T-helper 22 cell (primary cell): Measurements from ENCODE around the gene ZNF732.
A peak's percentile ranks its signal among the peaks of the same experiment; 100 is the strongest.
"Not testable (repeated sequence)": the region's sequence is repeated elsewhere in the genome, so short reads cannot be mapped to it uniquely, and the experiment has no call there.

Source experiments
- DNase-seq: peaks from one replicate; pipeline ENCODE4 v3.0.0-alpha.2; 2020; ENCODE audit warnings: low read depth

Gene ZNF732

DNA sequence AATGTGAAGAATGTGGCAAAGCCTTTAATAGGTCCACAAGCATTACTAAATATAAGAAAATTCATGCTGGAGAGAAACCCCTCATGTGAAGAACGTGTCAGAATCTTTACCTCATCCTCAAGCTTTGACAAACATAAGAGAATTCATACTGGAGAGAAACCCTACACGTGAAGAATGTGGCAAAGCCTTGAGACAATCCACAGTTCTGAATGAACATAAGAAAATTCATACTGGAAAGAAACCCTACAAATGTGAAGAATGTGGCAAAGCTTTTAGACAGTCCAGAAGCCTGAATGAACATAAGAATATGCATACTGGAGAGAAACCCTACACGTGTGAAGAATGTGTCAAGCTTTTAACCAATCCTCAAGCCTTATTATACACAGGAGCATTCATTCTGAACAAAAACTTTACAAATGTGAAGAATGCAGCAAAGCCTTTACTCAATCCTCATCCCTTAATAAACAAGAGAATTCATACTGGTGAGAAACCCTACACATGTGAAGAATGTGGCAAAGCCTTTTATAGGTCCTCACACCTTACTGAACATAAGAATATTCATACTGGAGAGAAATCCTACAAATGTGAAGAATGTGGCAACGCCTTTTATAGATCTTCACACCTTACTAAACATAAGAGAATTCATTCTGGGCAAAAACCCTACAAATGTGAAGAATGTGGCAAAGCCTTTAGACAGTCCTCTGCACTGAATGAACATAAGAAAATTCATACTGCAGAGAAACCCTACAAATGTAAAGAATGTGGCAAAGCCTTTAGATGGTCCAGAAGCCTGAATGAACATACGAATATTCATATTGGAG, 51.1 kb downstream of the ZNF732 start:
- no peak for DNase-seq

DNA sequence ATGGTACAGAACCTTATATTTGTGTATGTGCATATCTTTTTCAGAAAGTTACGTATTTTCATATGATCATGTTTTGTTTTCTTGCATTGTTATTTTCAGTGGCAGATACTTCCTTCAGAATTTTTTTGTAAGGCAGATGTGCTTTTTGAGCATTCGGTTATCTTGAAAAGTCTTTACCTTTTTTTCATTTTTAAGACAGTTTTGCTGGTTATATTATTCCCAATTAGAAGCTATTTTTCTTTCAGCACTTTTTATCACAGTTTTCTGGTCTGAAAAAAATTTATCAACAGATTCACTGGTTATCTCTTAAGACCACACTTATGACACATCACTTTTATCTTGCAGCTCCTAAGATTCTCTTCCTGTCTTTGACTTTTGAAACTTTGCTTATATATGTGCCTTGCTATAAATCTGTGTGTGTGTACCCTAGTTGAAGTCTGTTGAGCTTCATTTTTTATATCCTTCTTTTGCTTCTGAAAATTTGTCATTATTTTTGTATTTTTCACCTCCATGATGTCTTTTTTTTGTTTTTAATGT, 53.1 kb downstream of the ZNF732 start:
- no peak for DNase-seq

DNA sequence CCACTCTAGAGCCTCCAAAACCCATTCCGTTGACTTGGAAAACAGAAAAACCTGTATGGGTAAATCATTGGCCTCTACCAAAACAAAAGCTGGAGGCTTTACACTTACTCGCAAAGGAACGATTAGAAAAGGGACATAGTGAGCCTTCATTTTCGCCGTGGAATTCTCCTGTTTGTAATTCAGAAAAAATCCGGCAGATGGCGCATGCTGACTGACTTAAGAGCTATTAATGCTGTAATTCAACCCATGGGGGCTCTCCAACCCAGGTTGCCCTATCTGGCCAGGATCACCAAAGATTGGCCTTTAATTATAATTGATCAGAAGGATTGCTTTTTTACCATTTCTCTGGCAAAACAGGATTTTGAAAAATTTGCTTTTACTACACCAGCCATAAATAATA, 60.8 kb downstream of the ZNF732 start:
- no peak for DNase-seq

DNA sequence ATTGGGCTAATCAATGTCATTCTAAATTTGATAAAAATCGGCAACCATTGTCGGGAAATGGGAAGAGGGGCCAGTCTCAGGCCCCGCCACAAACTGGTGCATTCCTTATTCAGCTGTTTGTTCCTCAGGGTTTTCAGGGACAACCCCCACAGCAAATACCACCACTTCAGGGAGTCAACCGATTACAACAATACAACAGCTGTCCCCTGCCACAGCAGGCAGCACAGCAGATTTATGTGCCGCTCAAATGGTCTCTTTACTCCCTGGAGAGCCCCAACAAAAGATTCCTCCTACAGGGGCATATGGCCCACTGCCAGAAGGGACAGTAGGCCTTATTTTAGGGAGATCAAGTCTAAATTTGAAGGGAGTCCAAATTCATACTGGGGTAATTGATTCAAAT, 61.8 kb downstream of the ZNF732 start:
- DNase-seq, result no peak

DNA sequence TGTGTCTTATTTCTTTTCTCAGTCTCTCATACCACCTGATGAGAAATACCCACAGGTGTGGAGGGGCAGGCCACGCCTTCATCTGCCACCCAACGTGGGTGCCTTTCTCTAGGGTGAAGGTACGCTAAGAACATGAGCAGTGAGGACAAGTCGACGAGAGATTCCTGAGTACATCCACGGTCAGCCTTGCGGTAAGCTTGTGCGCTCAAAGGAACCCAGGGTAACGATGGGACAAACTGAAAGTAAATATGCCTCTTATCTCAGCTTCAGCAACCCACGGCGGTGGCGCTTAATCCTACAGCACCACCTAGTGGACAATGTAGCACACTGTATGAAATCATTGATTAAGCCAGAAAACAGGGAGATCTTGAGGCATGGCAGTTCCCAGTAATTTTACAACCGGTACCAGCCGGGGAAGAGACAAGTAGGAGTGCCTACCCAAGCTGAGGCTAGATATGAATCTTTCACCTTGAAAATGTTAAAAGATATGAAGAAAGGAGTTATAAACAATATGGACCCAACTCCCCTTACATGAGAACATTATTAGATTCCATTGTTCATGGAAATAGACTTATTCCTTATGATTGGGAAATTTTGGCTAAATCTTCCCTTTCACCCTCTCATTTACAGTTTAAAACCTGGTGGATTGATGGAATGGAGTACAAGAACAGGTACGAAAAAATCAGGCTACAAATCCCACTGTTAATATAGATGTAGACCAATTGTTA, 63.0 kb downstream of the ZNF732 start:
- peak; percentile 37 for DNase-seq

DNA sequence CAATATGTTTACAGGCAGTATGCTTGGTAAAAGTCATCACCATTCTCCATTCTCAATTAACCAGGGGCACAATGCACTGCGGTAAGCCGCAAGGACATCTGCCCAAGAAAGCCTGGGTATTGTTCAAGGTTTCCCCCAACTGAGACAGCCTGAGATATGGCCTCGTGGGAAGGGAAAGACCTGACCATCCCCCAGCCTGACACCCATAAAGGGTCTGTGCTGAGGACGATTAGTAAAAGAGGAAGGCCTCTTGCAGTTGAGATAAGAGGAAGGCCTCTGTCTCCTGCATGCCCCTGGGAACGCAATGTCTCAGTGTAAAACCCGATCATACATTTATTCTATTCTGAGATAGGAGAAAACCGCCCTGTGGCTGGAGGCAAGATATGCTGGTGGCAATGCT, 63.9 kb downstream of the ZNF732 start:
- not testable (repeated sequence) for DNase-seq

DNA sequence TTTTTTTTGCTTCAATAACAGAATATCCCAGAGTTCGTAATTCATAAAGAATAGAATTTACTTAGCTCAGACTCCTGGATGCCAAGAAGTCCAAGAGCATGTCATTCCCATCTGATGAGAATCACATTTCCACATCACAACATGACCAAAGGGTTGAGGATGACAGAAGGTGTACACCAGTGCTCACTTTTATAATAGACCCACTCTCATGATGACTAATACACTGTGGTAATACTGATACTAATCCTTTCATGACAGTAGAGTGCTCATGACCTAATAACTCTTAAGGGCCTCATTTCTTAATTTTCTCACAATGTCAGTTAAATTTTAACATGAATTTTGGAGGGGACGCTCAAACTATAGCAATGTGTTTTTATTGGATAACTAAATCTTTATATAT, 69.2 kb downstream of the ZNF732 start:
- no peak for DNase-seq

DNA sequence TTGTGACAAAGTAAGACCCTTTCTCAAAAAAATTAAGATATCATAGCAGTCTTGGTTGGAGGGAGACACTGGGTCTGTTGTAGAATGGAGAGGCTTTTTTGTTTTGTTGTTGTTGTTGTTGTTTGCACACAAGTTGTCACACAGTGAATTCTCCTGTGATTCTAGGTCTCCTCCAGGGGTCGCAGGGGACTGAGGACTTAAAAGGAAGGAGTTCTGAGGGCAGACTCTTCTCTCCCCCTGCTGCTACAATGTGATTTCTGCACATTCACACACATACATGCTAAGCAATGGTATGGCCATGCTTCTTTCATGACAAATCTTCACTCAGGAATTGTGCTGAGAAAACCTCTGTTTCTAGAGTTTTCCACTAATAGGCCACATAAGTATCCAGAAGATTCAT, 71.1 kb downstream of the ZNF732 start:
- DNase-seq, result no peak

DNA sequence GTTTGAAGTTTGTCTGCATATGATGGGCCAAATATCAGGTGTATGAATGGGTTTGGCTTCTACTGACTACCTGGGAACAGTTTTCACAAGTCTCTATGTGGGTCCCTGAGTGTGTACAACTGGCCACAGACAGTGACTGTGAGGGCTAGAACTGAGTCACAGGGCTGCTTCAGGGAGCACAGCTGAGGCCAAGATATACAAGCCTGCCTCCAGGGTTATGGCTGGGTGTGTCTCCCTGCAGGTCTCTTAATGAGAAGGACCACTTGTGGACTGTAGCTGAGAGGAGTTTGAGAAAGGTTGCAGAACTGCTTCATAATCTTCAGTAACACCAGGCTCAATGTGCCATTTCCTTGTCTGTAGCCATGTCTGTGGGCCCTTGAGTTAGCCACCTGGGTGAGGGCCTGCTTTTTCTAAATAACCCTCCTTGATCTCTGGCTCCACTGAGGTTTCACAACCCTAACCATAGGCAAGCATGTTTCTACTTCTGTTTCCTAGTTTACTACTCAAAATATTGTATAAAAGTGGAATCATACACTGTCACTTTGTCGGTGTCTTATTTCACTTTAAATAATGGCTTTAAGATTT, 81.3 kb downstream of the ZNF732 start:
- DNase-seq, result no peak
